GM21528 (cell line): ENCODE measurements around the gene HPCAL1.

ENCODE experiments used
- ATAC-seq: cut with Tn5 transposase; IDR thresholded peaks from one replicate; pipeline ENCODE4 v1.9.1; 2021; ENCODE audit warnings: mild to moderate bottlenecking, moderate library complexity; ENCODE audit not compliant: unreplicated experiment, low FRiP score

HPCAL1 gene

GRCh38 chr2:10332402-10333246 lies 29.9 kb downstream of the HPCAL1 start:
- no peak for ATAC-seq

DNA sequence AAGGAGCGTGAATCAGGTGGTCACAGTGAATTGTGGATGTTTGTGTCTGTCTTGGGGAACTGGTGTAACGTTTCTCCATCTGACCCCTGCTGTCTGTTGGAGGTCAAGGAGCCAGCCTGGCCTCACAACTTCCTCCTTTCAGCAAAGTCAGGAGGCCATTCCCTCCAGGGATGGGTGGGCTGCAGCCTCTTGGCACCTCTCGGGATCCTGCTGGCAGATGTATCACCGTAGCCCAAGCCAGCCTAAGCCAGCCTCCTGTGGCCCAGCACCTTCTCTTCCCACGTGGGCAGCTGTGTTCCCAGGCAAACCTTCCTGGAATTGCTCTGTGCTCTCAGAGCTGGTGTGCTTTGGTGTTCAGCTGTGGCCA lies 30.5 kb downstream of the HPCAL1 start:
- no peak for ATAC-seq

- ATAC-seq, result no peak
Measured at GRCh38 chr2:10333966-10334365, 31.3 kb downstream of the HPCAL1 start.

GRCh38 chr2:10335046-10335840 lies 32.5 kb downstream of the HPCAL1 start:
- no peak for ATAC-seq

- ATAC-seq, result no peak
Measured at GRCh38 chr2:10336283-10336682, 33.6 kb downstream of the HPCAL1 start.

GRCh38 chr2:10337449-10338269 lies 35.0 kb downstream of the HPCAL1 start:
- no peak for ATAC-seq

GRCh38 chr2:10338270-10339188 lies 35.8 kb downstream of the HPCAL1 start:
- ATAC-seq, result no peak

DNA sequence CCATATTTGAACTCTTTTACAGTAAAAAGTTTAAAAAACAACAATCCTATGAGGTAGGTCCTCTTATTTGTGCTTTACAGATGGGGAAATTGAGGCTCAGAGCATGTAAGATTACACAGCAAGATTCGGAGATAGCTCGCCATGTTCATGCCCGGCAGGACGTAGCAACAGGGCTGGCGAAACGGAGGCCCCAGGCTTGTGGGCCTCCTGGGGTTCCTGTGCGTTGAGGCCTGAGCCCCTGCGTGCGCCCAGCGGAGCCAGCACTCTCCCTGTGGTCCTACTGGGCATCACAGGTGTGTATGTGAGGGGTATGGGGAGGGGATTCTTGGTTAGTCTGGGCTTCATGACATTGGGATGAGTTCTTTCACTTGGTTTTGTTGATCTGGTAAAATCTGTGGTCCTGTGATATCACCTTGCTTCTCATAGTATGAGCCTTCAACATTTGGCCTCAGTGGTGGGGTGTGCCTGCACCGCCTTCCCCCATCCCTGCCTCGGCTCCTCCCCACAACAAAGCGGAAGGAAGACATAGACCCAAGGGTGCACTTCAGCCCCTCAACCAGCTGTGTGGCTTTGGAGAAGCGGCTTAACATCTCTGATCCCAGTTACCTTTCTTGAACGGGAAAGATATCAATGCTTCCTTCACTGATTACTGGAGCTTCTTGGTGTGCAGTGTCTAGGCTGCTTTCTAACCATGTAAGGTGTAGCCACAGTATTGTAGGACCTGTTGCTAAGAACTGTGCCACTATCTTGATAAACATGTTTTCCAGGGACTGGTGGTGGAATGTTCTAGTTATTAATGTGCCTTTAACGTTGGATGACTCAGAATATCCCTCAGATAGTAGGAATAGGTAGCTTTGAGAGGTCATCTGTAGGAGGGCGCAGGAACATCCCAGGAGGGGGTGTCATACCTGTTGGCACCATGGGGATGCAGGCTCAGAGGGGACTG lies 37.2 kb downstream of the HPCAL1 start:
- ATAC-seq, result no peak

DNA sequence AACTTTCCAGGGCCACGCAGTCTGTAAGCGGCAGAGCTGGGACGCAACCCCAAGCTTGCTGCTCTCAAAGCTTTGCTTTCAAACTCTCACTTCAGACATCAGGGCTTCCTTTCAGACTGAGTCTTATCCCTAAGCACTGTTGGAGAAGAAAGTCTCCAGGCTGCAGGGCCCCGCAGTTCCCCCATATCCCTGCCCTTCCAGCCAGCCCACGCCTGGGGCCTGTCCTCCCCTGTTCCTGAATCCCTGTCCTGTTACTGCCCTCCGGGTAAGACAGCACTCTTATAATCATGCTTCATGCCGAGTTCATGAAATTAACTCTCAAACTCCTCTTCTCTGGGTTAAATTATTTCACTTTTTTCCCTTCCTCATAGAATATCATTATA lies 37.9 kb downstream of the HPCAL1 start:
- no peak for ATAC-seq

DNA sequence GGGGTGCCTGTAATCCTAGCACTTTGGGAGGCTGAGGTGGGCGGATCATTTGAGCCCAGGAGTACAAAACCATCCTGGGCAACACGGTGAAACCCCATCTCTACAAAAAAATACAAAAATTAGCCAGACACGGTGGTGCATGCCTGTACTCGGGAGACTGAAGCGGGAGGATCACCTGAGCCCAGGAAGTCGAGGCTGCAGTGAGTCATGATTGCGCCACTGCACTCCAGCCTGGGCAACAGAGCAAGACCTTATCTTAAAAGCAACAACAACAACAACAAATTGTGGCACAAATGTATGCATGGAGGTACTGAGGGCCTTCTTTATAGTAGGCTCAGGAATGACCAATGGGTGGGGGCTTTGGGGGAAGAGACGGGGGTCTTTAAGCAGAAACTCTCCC lies 38.5 kb downstream of the HPCAL1 start:
- ATAC-seq, result no peak

DNA sequence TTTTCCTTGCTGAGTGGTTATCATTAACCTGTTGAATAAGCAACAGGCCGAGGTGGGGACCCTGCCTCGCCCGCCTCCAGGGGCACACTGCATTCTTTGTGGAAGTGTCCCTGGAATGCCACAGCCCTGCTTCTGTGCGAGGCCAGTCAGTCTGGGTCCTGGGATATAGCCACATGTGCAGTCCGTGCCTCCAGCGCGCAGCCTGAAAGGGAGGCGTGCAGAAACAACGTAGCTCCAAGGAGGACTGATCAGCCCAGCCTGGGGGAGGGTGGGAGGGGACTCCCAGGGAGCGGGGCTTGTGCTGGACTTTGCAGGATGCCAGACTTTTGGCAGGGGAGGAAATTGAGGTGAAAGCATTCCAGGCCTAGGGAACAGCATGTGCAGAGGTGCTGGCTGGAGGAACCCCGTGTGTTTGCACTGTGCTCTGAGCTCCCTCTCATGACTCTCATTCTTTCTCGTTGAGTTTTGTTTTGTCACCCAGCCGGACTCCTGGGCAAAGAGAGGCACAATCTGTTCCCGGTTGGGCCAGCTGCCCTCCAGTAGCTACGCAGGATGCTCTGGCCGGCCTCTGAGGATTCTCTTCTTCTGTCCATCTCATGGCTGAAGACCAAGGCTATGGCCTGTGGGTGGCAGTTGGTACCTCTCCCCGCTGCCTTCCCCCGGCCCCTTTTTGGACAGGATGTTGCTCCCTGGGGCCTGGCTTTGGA lies 39.7 kb downstream of the HPCAL1 start:
- ATAC-seq, result no peak

GRCh38 chr2:10343191-10343590 lies 40.5 kb downstream of the HPCAL1 start:
- ATAC-seq, result no peak

- ATAC-seq, result no peak
Measured at GRCh38 chr2:10343658-10344057, 41.0 kb downstream of the HPCAL1 start.

- no peak for ATAC-seq
Measured at GRCh38 chr2:10344105-10345066, 41.7 kb downstream of the HPCAL1 start.

DNA sequence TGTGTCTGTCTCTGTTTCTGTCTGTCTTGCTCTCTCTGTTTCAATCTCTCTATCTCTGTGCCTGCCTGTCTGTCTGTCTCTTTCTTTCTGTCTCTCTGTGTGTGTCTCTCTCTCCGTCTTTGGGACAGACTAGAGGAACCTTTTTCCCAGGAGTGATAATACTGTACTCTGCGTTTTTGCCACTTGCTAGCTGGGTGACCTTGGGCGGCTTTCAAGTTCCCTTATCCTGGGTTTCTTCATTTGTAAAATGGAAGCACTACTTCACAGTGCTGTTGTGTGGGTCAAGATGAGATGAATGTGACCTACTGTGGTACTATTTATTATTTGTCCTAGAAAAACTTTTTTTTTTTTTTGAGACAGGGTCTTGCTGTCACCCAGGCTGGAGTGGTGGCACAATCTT lies 42.4 kb downstream of the HPCAL1 start:
- no peak for ATAC-seq

- ATAC-seq, result no peak
Measured at GRCh38 chr2:10345813-10346212, 43.1 kb downstream of the HPCAL1 start.

- no peak for ATAC-seq
Measured at GRCh38 chr2:10346929-10347561, 44.3 kb downstream of the HPCAL1 start.
